Measurements from ENCODE around the gene NRL. TPM values are rescaled to one million over a fixed set of nuclear protein-coding genes. Genes with fewer than 3 reads are reported as not detected.

NRL gene
- total RNA-seq, 1 experiment from 2014 or later: 2.5 TPM

GRCh38 chr14:24119691-24120090 lies 4.9 kb upstream of the NRL start:
- H3K4me1 ChIP-seq (ENCODE audit: insufficient read depth, low read length): no peaks in the 10 kb centered on the region
- DNase-seq: no peak
- H4K5ac ChIP-seq (ENCODE audit: insufficient read length, low read depth, low read length): no peak overlapping the region
- no peak overlapping the region for H3K9ac ChIP-seq (ENCODE audit: extremely low read depth, insufficient read length, low read length)
- H2BK12ac ChIP-seq (ENCODE audit: insufficient read length, low read depth, low read length): no peak overlapping the region
- no peak overlapping the region for H2BK120ac ChIP-seq (ENCODE audit: low read depth, low read length, poor library complexity, severe bottlenecking)
- no peak overlapping the region for H3K23ac ChIP-seq (ENCODE audit: insufficient read length, low read depth, low read length)
- no peak overlapping the region for H3K14ac ChIP-seq (ENCODE audit: insufficient read depth, low read length)
- no peak overlapping the region for H3K4me2 ChIP-seq (ENCODE audit: insufficient read depth, insufficient read length, low read length)
- H2AK5ac ChIP-seq (ENCODE audit: insufficient read length, low read length): no peak overlapping the region
- no peaks in the 10 kb centered on the region for H4K20me1 ChIP-seq (ENCODE audit: control insufficient read depth, insufficient read depth, insufficient read length)
- no peak overlapping the region for H3K56ac ChIP-seq (ENCODE audit: insufficient read length, low read depth, low read length)
- WGBS (ENCODE audit: extremely low coverage, insufficient read length, low lambda C conversion rate): no CpG with 5 or more reads among the region's 6 CpGs
- H3K4me1 Mint-ChIP-seq: peaks cover 12 to 15% of the 10 kb centered on the region in 2 experiments
- no peak overlapping the region for H3T11ph ChIP-seq (ENCODE audit: low read length)
- H2BK5ac ChIP-seq (ENCODE audit: insufficient read length, low read length): no peak overlapping the region
- no peak overlapping the region for H4K8ac ChIP-seq (replicated peaks; ENCODE audit: insufficient read length, low read depth, low read length)
- no peaks in the 10 kb centered on the region for H3K9me3 ChIP-seq (ENCODE audit: control insufficient read depth, low read depth, low read length)
- H3K79me2 ChIP-seq (ENCODE audit: insufficient read depth, low read length): no peaks in the 10 kb centered on the region
- H3K27me3 ChIP-seq (ENCODE audit: insufficient read depth, low read length): no peaks in the 10 kb centered on the region
- H3K27ac Mint-ChIP-seq: no peak overlapping the region
- no peak overlapping the region for H3K4me3 Mint-ChIP-seq
- peaks cover 24 to 76% (median 74%) of the 10 kb centered on the region in 3 experiments; a peak in 6 of 7 replicates for H3K36me3 Mint-ChIP-seq (ENCODE audit: insufficient read depth in 1 of 3, low read depth in 3 of 3)
- H3K23me2 ChIP-seq (ENCODE audit: insufficient read length, low read depth, low read length, poor library complexity, severe bottlenecking): peaks cover 4% of the 10 kb centered on the region
- no peak overlapping the region for H2BK15ac ChIP-seq (ENCODE audit: low read depth, low read length)
- no peak overlapping the region for H3K27ac ChIP-seq (ENCODE audit: insufficient read length, low read depth, low read length)
- no peak overlapping the region for H2AFZ ChIP-seq (ENCODE audit: low read length)
- no peak overlapping the region for H2BK20ac ChIP-seq (ENCODE audit: low read depth, low read length, poor library complexity, severe bottlenecking)
- no peak for TF ChIP-seq CTCF (conservative IDR thresholded peaks at IDR 0.05)
- H3K4ac ChIP-seq (ENCODE audit: low read depth, low read length): no peak overlapping the region
- H3K79me1 ChIP-seq (ENCODE audit: insufficient read depth, low read depth, low read length, poor library complexity, severe bottlenecking): no peaks in the 10 kb centered on the region
- H3K9me3 Mint-ChIP-seq: no peaks in the 10 kb centered on the region; a peak in 1 of 5 replicates
- peaks cover 3% of the 10 kb centered on the region; the same call in 1 of the 2 replicates for H3K27me3 Mint-ChIP-seq (ENCODE audit: low read depth)
- no peak overlapping the region for H4K91ac ChIP-seq (ENCODE audit: insufficient read length, low read depth, low read length)
- no peak overlapping the region for H3K18ac ChIP-seq (ENCODE audit: insufficient read length, low read depth, low read length)

All from H9 (cell line).